Mucosa of descending colon (tissue), 3 donors: Measurements from ENCODE around the gene LIPI. TPM values are rescaled to one million over a fixed set of nuclear protein-coding genes. Genes with fewer than 3 reads are reported as not detected.

Experiments used
- ATAC-seq: fragments of 200-7000 bp; cut with Tn5 transposase; one replicate; pipeline ENCODE4 v1.9.1; 2020; ENCODE audit warnings: mild to moderate bottlenecking, moderate library complexity
- DNase-seq, 3 donors: peaks; one replicate each; pipeline ENCODE4 v3.0.0-alpha.2; 2020
- H3K36me3 ChIP-seq: fragments of 200-600 bp; one replicate; pipeline ENCODE4 v1.8.0; 2021; ENCODE audit warnings: low read depth, mild to moderate bottlenecking
- H3K4me1 ChIP-seq: fragments of 200-600 bp; one replicate; pipeline ENCODE4 v1.8.0; 2021; ENCODE audit warnings: low read depth, mild to moderate bottlenecking
- H3K4me3 ChIP-seq: fragments of 200-600 bp; one replicate; pipeline ENCODE4 v1.8.0; 2021; ENCODE audit warnings: mild to moderate bottlenecking
- H3K9me3 ChIP-seq: fragments of 200-600 bp; one replicate; pipeline ENCODE4 v1.8.0; 2021; ENCODE audit warnings: mild to moderate bottlenecking
- intact Hi-C, 2 donors: fragments of 100-400 bp; cut with DNase I in 1 of 2; cut with micrococcal nuclease in 1 of 2; formaldehyde crosslinking; loops; one replicate each; pipeline versions ENCODE4 v1.11.0 to v1.11.1; 2022; cut with DNase I, micrococcal nuclease
- long read RNA-seq, 2 donors: library from polyadenylated mRNA; unstranded; transcript quantifications; one replicate each; pipeline ENCODE4 v2.0.0, GENCODE V29; 2019 to 2021
- total RNA-seq, 3 donors: library from RNA; stranded (reverse); fragmentation: NEBNext Ultra II Directional in 2 of 3; extraction: Animal tissue kit (Norgen Biotek cat#: 25700) in 2 of 3; gene quantifications; one replicate each; pipeline versions ENCODE4 v1.2.1 to v1.2.4, GENCODE V29; 2021 to 2023
- TF ChIP-seq, protein P1 (sequence below): fragments of 200-600 bp; IDR thresholded peaks from one replicate; pipeline ENCODE4 v1.8.0; 2022; ENCODE audit warnings: antibody characterized with exemption, mild to moderate bottlenecking
- donor health status: DM: no; HTN: no; CAD: no; lungs with moderate emphysema.
- donor health status: DM: no; HTN: no; CAD: no.
- donor health status: DM: no; HTN: yes; CAD: no.

Gene LIPI
- not detected for total RNA-seq
- long read RNA-seq, donor 1, partial matches to known transcripts, result 0 of 1 reads
- long read RNA-seq, donor 1, other reads (novel, unspliced or antisense), result 1 of 1 reads
- long read RNA-seq, donor 2, result 0 reads

DNA sequence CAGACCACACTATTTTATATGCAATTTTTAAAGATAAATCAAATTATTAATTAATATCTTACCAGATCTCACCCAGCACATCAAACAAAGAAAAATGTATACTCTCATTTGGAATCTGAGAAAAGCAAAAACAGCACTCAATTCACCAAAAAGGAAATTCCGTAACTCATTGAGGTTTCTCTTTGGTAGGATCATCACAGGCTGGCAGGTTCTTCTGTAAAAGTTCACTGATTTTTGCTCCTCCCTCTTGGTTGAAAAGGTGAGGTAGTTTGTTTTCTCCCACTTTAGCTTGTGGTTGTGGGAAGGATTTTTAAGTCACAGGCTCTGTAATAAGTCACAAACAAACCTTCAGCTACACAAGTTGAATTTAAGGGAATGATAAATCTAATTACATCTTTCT is at the start of gene LIPI:
TSS of gene LIPI (minus strand) at position 218 of the 400 bp plus-strand sequence. CDS start at position 108, 110 bp downstream.
- H3K36me3 ChIP-seq, result no peaks in the 10 kb centered on the region
- no peak for DNase-seq
- H3K9me3 ChIP-seq, result no peaks in the 10 kb centered on the region
- no peak for ATAC-seq
- no peaks in the 10 kb centered on the region for H3K4me1 ChIP-seq
- no peak within 1 kb of the TSS for H3K4me3 ChIP-seq
- TF ChIP-seq, protein P1, sequence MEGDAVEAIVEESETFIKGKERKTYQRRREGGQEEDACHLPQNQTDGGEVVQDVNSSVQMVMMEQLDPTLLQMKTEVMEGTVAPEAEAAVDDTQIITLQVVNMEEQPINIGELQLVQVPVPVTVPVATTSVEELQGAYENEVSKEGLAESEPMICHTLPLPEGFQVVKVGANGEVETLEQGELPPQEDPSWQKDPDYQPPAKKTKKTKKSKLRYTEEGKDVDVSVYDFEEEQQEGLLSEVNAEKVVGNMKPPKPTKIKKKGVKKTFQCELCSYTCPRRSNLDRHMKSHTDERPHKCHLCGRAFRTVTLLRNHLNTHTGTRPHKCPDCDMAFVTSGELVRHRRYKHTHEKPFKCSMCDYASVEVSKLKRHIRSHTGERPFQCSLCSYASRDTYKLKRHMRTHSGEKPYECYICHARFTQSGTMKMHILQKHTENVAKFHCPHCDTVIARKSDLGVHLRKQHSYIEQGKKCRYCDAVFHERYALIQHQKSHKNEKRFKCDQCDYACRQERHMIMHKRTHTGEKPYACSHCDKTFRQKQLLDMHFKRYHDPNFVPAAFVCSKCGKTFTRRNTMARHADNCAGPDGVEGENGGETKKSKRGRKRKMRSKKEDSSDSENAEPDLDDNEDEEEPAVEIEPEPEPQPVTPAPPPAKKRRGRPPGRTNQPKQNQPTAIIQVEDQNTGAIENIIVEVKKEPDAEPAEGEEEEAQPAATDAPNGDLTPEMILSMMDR, result no peak
- intact Hi-C loops, result no loop called here

DNA sequence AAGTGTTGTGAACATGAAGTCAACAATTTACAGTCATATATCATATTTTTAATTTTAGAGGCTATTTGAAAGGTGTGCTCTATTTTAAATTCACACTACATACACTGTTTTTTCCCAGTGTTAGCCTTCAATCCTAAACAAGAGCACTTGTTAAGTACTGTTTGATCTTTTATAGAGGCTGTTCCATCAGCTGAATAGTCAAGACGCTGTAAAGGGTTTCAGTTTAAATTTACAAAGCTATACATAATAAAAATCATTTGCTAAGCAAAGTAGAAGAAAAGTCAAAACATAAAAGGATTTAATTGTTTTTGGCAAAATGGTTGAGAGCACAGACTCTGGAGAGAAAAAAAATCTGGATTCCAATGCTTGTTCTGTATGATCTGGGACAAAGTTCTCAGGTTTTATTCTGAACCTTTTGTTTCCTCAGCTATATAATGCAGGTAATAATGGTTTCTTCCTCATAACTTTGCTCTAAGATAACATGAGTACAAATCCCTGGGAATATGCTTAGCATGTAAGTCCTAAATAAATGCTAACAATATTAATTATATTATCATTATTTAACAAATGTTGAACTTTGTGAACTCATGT is 49.5 kb upstream of the LIPI start:
- no peak overlapping the region for H3K4me3 ChIP-seq
- no peak for DNase-seq

DNA sequence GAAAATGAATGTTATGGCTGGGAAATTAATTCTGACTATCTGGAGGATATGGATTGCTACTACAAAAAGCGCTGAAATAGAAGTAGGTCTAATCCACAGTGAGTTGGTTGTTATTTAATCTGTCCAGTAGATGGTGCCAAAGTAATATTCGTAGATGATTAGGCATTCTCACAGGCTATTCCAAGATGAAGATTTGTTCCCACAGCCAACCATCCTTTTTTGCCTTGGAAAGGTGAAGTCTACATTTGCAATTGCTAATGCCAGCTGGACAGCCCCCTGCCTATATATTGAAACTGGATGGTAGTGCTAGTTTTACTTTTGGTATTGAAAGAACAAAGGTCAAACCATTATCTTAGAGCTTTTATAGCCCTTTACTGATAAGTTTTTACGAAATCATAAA is 49.0 kb upstream of the LIPI start:
- peak; percentile 81 for ATAC-seq
- Histone ChIP-seq H3K9me3 (no peaks in the 10 kb centered on the region), H3K4me1 (peaks cover 9% of the 10 kb centered on the region), H3K36me3 (no peaks in the 10 kb centered on the region), H3K4me3 (no peak overlapping the region)
- peak in 1 of 3 donors; percentile 42 for DNase-seq
- TF ChIP-seq, protein P1, result no peak
- intact Hi-C loops, result no loop called here

More for the DNA sequence above, 49.5 kb upstream of the LIPI start:
- H3K9me3 ChIP-seq, result no peaks in the 10 kb centered on the region
- TF ChIP-seq, protein P1, result no peak
- no peaks in the 10 kb centered on the region for H3K36me3 ChIP-seq
- H3K4me1 ChIP-seq, result peaks cover 9% of the 10 kb centered on the region
- intact Hi-C loops, result no loop called here
- ATAC-seq, result peak; percentile 82

DNA sequence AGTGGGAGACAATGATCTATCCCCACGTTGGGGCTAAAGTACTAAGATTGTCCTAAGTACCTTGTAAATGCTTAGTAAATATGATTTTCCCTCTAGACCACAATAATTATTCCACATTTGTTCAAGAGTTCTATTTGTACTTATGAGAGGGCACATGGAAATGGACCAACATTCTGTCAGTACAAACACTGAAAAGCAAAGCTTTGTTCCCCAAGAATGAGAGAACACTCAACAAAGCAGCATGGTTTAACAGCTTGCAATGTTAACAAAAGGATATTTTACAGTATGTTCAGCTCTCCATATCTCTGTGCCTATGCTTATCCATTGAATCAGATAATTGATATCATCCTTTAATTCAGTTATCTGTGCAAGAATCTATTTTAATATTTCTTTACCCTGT is 40.6 kb upstream of the LIPI start:
- TF ChIP-seq, protein P1, result no peak
- intact Hi-C loops, result no loop called here
- Histone ChIP-seq H3K9me3 (no peaks in the 10 kb centered on the region), H3K4me1 (no peaks in the 10 kb centered on the region), H3K36me3 (no peaks in the 10 kb centered on the region), H3K4me3 (no peak overlapping the region)
- DNase-seq (no peak), ATAC-seq (no peak)

DNA sequence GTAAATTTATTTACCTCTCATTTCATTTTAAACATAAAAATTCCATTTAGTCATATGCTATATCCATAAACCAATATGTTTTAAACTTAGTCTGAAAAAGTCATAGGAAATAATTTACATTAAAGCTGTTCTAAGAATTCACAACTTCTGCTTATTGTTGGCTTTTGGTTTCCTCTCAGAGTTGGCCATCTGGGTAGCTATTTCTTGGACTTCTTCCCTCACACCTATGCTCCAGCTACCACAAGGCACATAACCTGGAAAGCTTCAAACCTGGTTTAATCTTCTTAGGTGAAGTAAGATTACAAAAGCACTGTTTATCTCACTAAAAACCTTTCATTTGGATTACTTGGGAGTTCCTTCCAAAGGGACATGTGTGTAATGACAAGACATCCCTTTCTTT is 35.0 kb upstream of the LIPI start:
- TF ChIP-seq, protein P1, result no peak
- Histone ChIP-seq H3K9me3 (no peaks in the 10 kb centered on the region), H3K4me3 (no peak overlapping the region), H3K4me1 (no peaks in the 10 kb centered on the region), H3K36me3 (no peaks in the 10 kb centered on the region)
- ATAC-seq (no peak), DNase-seq (no peak)
- intact Hi-C loops, result no loop called here
